Body of pancreas (tissue), 4 donors: ENCODE results near the gene TPMT.

Source experiments
- POLR2A ChIP-seq, 3 donors: fragments of 450-650 bp; IDR thresholded peaks; one replicate each; pipeline ENCODE4 v1.6.1; 2016; ENCODE audit warnings: antibody characterized with exemption in 3 of 3, mild to moderate bottlenecking in 2 of 3
- TF ChIP-seq, protein P1 (sequence below), 7 experiments: fragments of 450-650 bp in 4 of 7; fragments of 200-600 bp in 3 of 7; sonication (generic) in 3 of 7; IDR thresholded peaks; one replicate each; pipeline ENCODE4 v1.5.1; 2016 to 2019; ENCODE audit warnings: antibody characterized with exemption in 7 of 7

DNA sequence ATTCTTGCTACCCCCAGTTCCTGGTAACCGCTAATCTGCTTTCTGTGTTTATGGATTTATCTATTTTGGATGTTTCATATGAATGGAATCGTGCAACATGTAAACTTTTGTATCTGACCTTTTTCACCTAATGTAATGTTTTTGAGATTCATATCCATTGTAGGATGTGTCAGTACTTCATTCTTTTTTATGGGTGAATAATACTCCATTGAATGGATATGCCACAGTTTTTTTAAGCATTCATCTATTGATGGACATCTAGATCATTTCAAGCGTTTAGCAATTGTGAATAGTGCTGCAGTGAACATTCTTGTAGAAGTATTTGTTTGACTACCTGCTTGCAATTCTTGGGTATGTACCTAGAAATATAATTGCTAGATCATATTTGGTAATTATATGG, 13.4 kb upstream of the TPMT start:
- TF ChIP-seq, protein P1, sequence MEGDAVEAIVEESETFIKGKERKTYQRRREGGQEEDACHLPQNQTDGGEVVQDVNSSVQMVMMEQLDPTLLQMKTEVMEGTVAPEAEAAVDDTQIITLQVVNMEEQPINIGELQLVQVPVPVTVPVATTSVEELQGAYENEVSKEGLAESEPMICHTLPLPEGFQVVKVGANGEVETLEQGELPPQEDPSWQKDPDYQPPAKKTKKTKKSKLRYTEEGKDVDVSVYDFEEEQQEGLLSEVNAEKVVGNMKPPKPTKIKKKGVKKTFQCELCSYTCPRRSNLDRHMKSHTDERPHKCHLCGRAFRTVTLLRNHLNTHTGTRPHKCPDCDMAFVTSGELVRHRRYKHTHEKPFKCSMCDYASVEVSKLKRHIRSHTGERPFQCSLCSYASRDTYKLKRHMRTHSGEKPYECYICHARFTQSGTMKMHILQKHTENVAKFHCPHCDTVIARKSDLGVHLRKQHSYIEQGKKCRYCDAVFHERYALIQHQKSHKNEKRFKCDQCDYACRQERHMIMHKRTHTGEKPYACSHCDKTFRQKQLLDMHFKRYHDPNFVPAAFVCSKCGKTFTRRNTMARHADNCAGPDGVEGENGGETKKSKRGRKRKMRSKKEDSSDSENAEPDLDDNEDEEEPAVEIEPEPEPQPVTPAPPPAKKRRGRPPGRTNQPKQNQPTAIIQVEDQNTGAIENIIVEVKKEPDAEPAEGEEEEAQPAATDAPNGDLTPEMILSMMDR (IDR thresholded peaks at IDR 0.05), result no peak
- no peak for TF ChIP-seq POLR2A (IDR thresholded peaks at IDR 0.05)
